Liver (tissue), 9 donors: Measurements from ENCODE around the gene EML5. TPM values are rescaled to one million over a fixed set of nuclear protein-coding genes. Genes with fewer than 3 reads are reported as not detected.

Source experiments
- DNase-seq: peaks from one replicate; pipeline ENCODE4 v3.0.0-alpha.2; 2017; ENCODE audit warnings: low spot score
- H3K27ac ChIP-seq, 2 donors: one replicate each; pipeline ENCODE4 v1.7.0; 2013; ENCODE audit warnings: inconsistent platforms in 2 of 2, low read length in 2 of 2, control low read depth in 1 of 2, low read depth in 1 of 2, mild to moderate bottlenecking in 1 of 2
- H3K27me3 ChIP-seq, 4 donors: one replicate each; pipeline versions ENCODE4 v1.6.1 to v1.7.0; 2013; ENCODE audit warnings: low read length in 3 of 4, inconsistent platforms in 1 of 4, mild to moderate bottlenecking in 1 of 4, moderate library complexity in 1 of 4; ENCODE audit not compliant: control insufficient read depth in 4 of 4, insufficient read depth in 4 of 4
- H3K36me3 ChIP-seq, 4 donors: one replicate each; pipeline versions ENCODE4 v1.6.1 to v1.7.0; 2013; ENCODE audit warnings: low read length in 3 of 4, mild to moderate bottlenecking in 3 of 4, low read depth in 1 of 4, moderate library complexity in 1 of 4; ENCODE audit not compliant: control insufficient read depth in 4 of 4, insufficient read depth in 3 of 4
- H3K4me1 ChIP-seq, 4 donors: one replicate each; pipeline versions ENCODE4 v1.6.1 to v1.7.0; 2013; ENCODE audit warnings: low read length in 3 of 4, mild to moderate bottlenecking in 3 of 4, moderate library complexity in 1 of 4; ENCODE audit not compliant: control insufficient read depth in 4 of 4, insufficient read depth in 4 of 4
- H3K4me3 ChIP-seq, 3 donors: one replicate each; pipeline versions ENCODE4 v1.6.1 to v1.7.0; 2013; ENCODE audit warnings: low read length in 3 of 3, control low read depth in 1 of 3, low read depth in 1 of 3, mild to moderate bottlenecking in 1 of 3
- H3K9ac ChIP-seq, 2 donors: one replicate each; pipeline ENCODE4 v1.7.0; 2013; ENCODE audit warnings: low read length in 2 of 2, mild to moderate bottlenecking in 2 of 2, moderate library complexity in 2 of 2, control low read depth in 1 of 2, low read depth in 1 of 2
- H3K9me3 ChIP-seq, 4 donors: one replicate each; pipeline versions ENCODE4 v1.6.1 to v1.7.0; 2013; ENCODE audit warnings: low read length in 3 of 4; ENCODE audit not compliant: control insufficient read depth in 4 of 4
- EGR1 ChIP-seq, 2 donors: IDR thresholded peaks; 2 replicates each; pipeline ENCODE4 v1.6.1; 2016 to 2018; ENCODE audit warnings: antibody characterized with exemption in 2 of 2, low read depth in 2 of 2
- FOXA1 ChIP-seq: IDR thresholded peaks from 2 replicates; pipeline ENCODE4 v1.6.1; 2016; ENCODE audit warnings: antibody characterized with exemption
- FOXA2 ChIP-seq: IDR thresholded peaks from 2 replicates; pipeline ENCODE4 v1.6.1; 2016; ENCODE audit warnings: antibody characterized with exemption
- GABPA ChIP-seq, 2 donors: IDR thresholded peaks in 1 of 2; conservative IDR thresholded peaks in 1 of 2; 2 replicates each; pipeline ENCODE4 v1.6.1; 2016; ENCODE audit warnings: antibody characterized with exemption in 2 of 2, mild to moderate bottlenecking in 1 of 2, moderate library complexity in 1 of 2
- HNF4A ChIP-seq, 2 donors: conservative IDR thresholded peaks; 2 replicates each; pipeline ENCODE4 v1.6.1; 2016; ENCODE audit warnings: antibody characterized with exemption in 2 of 2, mild to moderate bottlenecking in 2 of 2
- JUND ChIP-seq, 2 donors: IDR thresholded peaks; 2 replicates each; pipeline ENCODE4 v1.6.1; 2016; ENCODE audit warnings: antibody characterized with exemption in 2 of 2
- NR2F2 ChIP-seq: IDR thresholded peaks from 2 replicates; pipeline ENCODE4 v1.6.1; 2016; ENCODE audit warnings: antibody characterized with exemption
- RXRA ChIP-seq, 2 donors: IDR thresholded peaks; 2 replicates each; pipeline ENCODE4 v1.6.1; 2017 to 2018; ENCODE audit warnings: antibody characterized with exemption in 2 of 2, mild to moderate bottlenecking in 1 of 2
- SP1 ChIP-seq: IDR thresholded peaks from 2 replicates; pipeline ENCODE4 v1.6.1; 2018; ENCODE audit warnings: antibody characterized with exemption, mild to moderate bottlenecking
- TAF1 ChIP-seq: conservative IDR thresholded peaks from 2 replicates; pipeline ENCODE4 v1.6.1; 2016; ENCODE audit warnings: antibody characterized with exemption, mild to moderate bottlenecking
- WGBS: extraction: QIAGEN DNeasy Blood & Tissue Kit; methylation state at CpG from one replicate; pipeline ENCODE4 v1.1.7; 2013; 5-methylcytosine and 5-hydroxymethylcytosine counted together
- polyA plus RNA-seq, 2 donors: library from polyadenylated mRNA; stranded (reverse) in 1 of 2; unstranded in 1 of 2; fragments of 200-250 nt in 1 of 2; fragments of >200 nt in 1 of 2; fragmentation: Nextera tagmentation in 1 of 2; extraction: Ambion mirVana in 1 of 2; gene quantifications; one replicate each; pipeline versions ENCODE4 v1.2.1 to v1.2.3, GENCODE V29; 2013 to 2015
- total RNA-seq, 2 donors: library from RNA; depleted of rRNA; stranded (reverse); fragments of >200 nt; gene quantifications; one replicate each; pipeline ENCODE4 v1.2.3, GENCODE V29; 2014
- TF ChIP-seq, protein P1 (sequence below): IDR thresholded peaks from 2 replicates; pipeline ENCODE4 v1.6.1; 2016; ENCODE audit warnings: antibody characterized with exemption
- TF ChIP-seq, protein P2 (sequence below): IDR thresholded peaks from 2 replicates; pipeline ENCODE4 v1.6.1; 2016; ENCODE audit warnings: antibody characterized with exemption, mild to moderate bottlenecking
- TF ChIP-seq, protein P3 (sequence below): IDR thresholded peaks from 2 replicates; pipeline ENCODE4 v1.6.1; 2016; ENCODE audit warnings: antibody characterized with exemption
- TF ChIP-seq, protein P4 (sequence below): IDR thresholded peaks from 2 replicates; pipeline ENCODE4 v1.6.1; 2016; ENCODE audit warnings: antibody characterized with exemption
- donor health status: healthy.
- donor health status: healthy.
- donor health status: healthy.
- donor health status: healthy.
- donor health status: healthy.

Gene EML5
- total and polyA plus RNA-seq, 4 donors = 0.09 to 3.8 (median 0.55) TPM

DNA sequence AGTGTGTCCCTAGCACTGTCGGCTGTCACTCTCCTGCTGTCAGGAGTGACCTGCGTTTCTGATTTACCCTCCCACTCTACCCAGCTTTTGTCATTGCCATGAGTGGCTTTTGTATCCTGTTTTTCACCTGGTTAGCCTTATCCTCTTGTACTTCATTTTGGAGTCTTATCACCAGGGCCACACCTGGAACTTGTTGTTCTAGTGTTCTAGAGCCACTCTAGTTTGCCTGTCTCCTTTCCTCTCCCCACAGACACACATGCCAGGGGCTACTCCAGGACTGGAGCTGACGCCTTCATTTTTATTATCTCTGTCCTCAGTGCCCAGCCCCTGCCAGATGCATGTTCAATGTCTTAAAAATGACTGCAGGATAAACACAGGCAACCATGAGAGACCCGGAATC is 195.7 kb downstream of the EML5 start:
- Histone ChIP-seq H3K27ac (no peak overlapping the region), H3K9me3 (no peaks in the 10 kb centered on the region), H3K36me3 (peaks cover 2 to 61% (median 49%) of the 10 kb centered on the region in 4 donors), H3K27me3 (no peaks in the 10 kb centered on the region), H3K9ac (no peak overlapping the region), H3K4me3 (no peak overlapping the region), H3K4me1 (peaks cover 0 to 2% (median under 1%) of the 10 kb centered on the region in 4 donors)
- no peak for DNase-seq
- TF ChIP-seq, protein P1, sequence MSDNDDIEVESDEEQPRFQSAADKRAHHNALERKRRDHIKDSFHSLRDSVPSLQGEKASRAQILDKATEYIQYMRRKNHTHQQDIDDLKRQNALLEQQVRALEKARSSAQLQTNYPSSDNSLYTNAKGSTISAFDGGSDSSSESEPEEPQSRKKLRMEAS = no peak
- TF ChIP-seq HNF4A (conservative IDR thresholded peaks at IDR 0.05) (no peak), GABPA (IDR thresholded peaks at IDR 0.05 in 1 of 2, conservative IDR thresholded peaks at IDR 0.05 in 1 of 2) (no peak), JUND (IDR thresholded peaks at IDR 0.05) (no peak), RXRA (IDR thresholded peaks at IDR 0.05) (no peak), FOXA2 (no peak), FOXA1 (no peak), EGR1 (IDR thresholded peaks at IDR 0.05; ENCODE audit: low read depth in 2 of 2) (no peak)
- TF ChIP-seq, protein P2, sequence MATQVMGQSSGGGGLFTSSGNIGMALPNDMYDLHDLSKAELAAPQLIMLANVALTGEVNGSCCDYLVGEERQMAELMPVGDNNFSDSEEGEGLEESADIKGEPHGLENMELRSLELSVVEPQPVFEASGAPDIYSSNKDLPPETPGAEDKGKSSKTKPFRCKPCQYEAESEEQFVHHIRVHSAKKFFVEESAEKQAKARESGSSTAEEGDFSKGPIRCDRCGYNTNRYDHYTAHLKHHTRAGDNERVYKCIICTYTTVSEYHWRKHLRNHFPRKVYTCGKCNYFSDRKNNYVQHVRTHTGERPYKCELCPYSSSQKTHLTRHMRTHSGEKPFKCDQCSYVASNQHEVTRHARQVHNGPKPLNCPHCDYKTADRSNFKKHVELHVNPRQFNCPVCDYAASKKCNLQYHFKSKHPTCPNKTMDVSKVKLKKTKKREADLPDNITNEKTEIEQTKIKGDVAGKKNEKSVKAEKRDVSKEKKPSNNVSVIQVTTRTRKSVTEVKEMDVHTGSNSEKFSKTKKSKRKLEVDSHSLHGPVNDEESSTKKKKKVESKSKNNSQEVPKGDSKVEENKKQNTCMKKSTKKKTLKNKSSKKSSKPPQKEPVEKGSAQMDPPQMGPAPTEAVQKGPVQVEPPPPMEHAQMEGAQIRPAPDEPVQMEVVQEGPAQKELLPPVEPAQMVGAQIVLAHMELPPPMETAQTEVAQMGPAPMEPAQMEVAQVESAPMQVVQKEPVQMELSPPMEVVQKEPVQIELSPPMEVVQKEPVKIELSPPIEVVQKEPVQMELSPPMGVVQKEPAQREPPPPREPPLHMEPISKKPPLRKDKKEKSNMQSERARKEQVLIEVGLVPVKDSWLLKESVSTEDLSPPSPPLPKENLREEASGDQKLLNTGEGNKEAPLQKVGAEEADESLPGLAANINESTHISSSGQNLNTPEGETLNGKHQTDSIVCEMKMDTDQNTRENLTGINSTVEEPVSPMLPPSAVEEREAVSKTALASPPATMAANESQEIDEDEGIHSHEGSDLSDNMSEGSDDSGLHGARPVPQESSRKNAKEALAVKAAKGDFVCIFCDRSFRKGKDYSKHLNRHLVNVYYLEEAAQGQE = no peak
- 94% methylated on average over 4 of the region's 4 CpGs for WGBS

DNA sequence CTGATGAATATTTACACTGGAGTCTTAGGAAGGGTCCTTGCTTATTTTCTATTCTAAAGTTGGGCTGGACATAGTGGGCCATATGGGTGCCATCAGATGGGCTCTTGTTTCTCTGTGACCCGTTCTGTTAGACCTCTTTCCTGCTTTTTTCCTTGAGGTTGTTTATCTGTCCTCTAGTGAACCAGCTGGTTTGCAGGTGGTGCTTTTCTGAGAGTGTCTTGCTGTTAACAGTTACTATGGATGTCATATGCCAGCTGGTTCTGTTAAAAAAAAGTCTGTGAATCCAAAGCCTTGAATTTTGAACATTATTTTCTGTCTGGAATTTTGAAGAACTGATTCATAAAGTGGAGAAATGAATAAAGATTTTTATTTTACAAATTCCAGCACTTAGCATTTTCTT is 200.7 kb downstream of the EML5 start:
- no peaks in the 10 kb centered on the region for H3K4me1 ChIP-seq
- H3K4me3 ChIP-seq = no peak overlapping the region
- no peaks in the 10 kb centered on the region for H3K9me3 ChIP-seq
- 76% methylated on average over 1 of the region's 1 CpG for WGBS
- peaks cover 0 to 39% (median 33%) of the 10 kb centered on the region in 4 donors for H3K36me3 ChIP-seq
- no peak for DNase-seq
- H3K27ac ChIP-seq = no peak overlapping the region
- TF ChIP-seq, protein P1 = no peak
- TF ChIP-seq TAF1 (no peak), EGR1 (IDR thresholded peaks at IDR 0.05; ENCODE audit: low read depth in 2 of 2) (no peak), NR2F2 (no peak), FOXA1 (no peak), GABPA (IDR thresholded peaks at IDR 0.05 in 1 of 2, conservative IDR thresholded peaks at IDR 0.05 in 1 of 2) (no peak)
- TF ChIP-seq, protein P3, sequence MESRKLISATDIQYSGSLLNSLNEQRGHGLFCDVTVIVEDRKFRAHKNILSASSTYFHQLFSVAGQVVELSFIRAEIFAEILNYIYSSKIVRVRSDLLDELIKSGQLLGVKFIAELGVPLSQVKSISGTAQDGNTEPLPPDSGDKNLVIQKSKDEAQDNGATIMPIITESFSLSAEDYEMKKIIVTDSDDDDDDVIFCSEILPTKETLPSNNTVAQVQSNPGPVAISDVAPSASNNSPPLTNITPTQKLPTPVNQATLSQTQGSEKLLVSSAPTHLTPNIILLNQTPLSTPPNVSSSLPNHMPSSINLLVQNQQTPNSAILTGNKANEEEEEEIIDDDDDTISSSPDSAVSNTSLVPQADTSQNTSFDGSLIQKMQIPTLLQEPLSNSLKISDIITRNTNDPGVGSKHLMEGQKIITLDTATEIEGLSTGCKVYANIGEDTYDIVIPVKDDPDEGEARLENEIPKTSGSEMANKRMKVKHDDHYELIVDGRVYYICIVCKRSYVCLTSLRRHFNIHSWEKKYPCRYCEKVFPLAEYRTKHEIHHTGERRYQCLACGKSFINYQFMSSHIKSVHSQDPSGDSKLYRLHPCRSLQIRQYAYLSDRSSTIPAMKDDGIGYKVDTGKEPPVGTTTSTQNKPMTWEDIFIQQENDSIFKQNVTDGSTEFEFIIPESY = no peak
- H3K27me3 ChIP-seq = no peaks in the 10 kb centered on the region
- no peak overlapping the region for H3K9ac ChIP-seq

DNA sequence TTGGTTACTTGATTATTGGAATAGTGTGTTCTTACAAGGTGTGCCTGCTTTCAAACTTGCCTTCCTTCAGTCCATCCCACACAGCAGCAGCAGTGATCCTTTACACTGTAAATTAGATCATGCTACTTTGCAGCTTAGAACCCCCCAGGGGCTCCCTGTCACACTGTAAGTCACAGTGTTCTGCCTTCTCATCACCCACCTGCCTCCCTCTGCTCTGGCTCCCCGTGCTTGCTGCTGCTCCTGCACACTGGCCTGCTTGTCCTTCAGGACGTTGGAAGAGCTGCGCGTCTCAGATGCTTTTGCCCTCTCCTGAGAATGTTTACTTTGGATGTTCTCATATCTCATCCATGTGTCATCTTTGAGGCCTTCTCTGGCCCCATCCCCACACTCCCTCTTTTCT is 202.6 kb downstream of the EML5 start:
- Histone ChIP-seq H3K4me3 (no peak overlapping the region), H3K9me3 (no peaks in the 10 kb centered on the region), H3K36me3 (peaks cover 0 to 44% (median 30%) of the 10 kb centered on the region in 4 donors), H3K9ac (no peak overlapping the region), H3K4me1 (no peaks in the 10 kb centered on the region), H3K27me3 (no peaks in the 10 kb centered on the region), H3K27ac (no peak overlapping the region)
- no peak for DNase-seq
- TF ChIP-seq, protein P4, sequence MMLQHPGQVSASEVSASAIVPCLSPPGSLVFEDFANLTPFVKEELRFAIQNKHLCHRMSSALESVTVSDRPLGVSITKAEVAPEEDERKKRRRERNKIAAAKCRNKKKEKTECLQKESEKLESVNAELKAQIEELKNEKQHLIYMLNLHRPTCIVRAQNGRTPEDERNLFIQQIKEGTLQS = no peak
- no peak for TF ChIP-seq SP1
- WGBS = 82% methylated on average over 4 of the region's 4 CpGs
